Measurements from ENCODE around the gene CD200R1L.
"Not testable (repeated sequence)": the region's sequence is repeated elsewhere in the genome, so short reads cannot be mapped to it uniquely, and the experiment has no call there.

Gene CD200R1L

GRCh38 chr3:112856537-112856936, 9.9 kb upstream of the CD200R1L start:
- TF ChIP-seq, protein P1, sequence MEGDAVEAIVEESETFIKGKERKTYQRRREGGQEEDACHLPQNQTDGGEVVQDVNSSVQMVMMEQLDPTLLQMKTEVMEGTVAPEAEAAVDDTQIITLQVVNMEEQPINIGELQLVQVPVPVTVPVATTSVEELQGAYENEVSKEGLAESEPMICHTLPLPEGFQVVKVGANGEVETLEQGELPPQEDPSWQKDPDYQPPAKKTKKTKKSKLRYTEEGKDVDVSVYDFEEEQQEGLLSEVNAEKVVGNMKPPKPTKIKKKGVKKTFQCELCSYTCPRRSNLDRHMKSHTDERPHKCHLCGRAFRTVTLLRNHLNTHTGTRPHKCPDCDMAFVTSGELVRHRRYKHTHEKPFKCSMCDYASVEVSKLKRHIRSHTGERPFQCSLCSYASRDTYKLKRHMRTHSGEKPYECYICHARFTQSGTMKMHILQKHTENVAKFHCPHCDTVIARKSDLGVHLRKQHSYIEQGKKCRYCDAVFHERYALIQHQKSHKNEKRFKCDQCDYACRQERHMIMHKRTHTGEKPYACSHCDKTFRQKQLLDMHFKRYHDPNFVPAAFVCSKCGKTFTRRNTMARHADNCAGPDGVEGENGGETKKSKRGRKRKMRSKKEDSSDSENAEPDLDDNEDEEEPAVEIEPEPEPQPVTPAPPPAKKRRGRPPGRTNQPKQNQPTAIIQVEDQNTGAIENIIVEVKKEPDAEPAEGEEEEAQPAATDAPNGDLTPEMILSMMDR (IDR thresholded peaks at IDR 0.05; ENCODE audit: low read depth, low read length): no peak
- DNase-seq (ENCODE audit: extremely low read depth, low read depth): no peak

DNA sequence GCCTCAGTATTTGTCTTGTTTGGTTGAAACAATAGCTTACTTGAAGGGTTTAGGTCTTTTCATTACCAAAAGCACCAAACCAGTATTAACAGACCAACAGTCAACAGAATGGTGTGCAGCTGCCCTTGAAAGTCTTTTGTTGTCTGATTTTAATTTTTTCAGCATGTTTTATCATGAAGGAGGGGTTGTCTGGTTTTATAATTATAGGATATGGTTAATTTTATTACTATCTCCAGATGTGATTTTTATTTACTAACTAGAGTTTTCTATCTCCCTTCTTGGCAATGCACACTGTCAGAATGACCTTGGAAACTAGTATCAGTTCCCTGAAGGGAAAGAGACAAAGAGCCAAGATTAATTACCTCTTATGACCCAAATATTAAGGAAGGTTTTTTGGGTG, 9.2 kb upstream of the CD200R1L start:
- TF ChIP-seq, protein P1 (IDR thresholded peaks at IDR 0.05; ENCODE audit: low read depth, low read length): no peak
- no peak for DNase-seq (ENCODE audit: extremely low read depth, low read depth)

DNA sequence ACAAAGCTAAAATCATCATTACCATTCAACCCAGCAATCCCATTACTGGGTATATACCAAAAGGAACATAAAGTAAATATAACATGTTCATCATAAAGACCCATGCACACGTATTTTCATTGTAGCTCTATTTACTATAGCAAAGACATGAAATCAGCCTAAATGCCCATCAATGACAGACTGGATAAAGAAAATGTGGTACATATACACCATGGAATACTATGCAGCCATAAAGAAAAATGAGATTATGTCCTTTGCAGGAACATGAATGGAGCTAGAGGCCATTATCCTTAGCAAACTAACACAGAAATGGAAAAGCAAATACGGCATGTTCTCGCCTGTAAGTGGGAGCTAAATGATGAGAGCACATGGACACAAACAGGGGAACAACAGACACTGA, 8.4 kb upstream of the CD200R1L start:
- not testable (repeated sequence) for DNase-seq (ENCODE audit: extremely low read depth, low read depth)

DNA sequence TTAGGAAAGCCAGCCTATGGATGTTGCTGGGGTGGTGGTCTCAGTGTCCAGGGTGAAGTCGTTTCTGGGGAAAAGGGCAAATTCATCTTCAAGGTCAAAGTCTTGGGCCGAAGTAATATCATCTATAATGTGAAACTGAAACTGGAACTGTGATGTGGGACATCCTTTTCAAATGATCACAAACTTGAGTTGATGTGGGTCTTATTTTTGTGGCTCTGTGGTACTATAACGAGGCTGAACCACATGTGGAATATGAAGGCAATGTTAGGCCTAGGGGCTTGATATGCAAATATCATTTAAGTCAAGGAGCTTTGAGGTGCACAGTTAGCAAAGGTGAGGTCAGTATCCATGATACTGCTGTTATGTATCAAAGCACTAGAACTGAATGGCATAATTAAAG, 1.5 kb upstream of the CD200R1L start:
- DNase-seq (ENCODE audit: extremely low read depth, low read depth): no peak
- TF ChIP-seq, protein P1 (IDR thresholded peaks at IDR 0.05; ENCODE audit: low read depth, low read length): no peak

GRCh38 chr3:112847692-112848091, 1.0 kb upstream of the CD200R1L start:
- no peak for DNase-seq (ENCODE audit: extremely low read depth, low read depth)
- TF ChIP-seq, protein P1 (IDR thresholded peaks at IDR 0.05; ENCODE audit: low read depth, low read length): no peak

DNA sequence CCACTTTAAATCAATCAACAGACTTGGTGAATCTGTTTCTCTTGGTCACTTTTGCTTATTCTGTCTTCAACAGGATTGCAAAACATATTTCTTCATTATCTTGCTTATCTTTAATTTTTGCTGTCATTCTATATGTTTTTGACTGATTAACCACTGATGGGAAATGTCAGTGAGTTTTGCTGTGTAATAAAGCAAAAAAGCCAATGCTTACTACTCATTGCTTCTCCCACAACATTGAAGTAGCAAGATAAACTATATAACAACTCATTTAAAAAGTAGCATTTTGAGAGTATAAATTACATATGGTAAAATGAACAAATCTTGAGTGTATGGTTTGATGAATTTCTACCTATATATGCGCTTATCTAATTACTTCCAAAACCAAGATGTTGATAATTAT, 892 bp downstream of the CD200R1L start:
- DNase-seq (ENCODE audit: extremely low read depth, low read depth): no peak
- TF ChIP-seq, protein P1 (IDR thresholded peaks at IDR 0.05; ENCODE audit: low read depth, low read length): no peak

- TF ChIP-seq, protein P1 (IDR thresholded peaks at IDR 0.05; ENCODE audit: low read depth, low read length): no peak
- no peak for DNase-seq (ENCODE audit: extremely low read depth, low read depth)
Observed at GRCh38 chr3:112829046-112829445, 17.6 kb downstream of the CD200R1L start.
